Adrenal gland (tissue), 12 donors: ENCODE data around the gene ANKLE2. TPM values are rescaled to one million over a fixed set of nuclear protein-coding genes. Genes with fewer than 3 reads are reported as not detected.

Source experiments
- DNase-seq, 7 donors: peaks; one replicate each; pipeline ENCODE4 v3.0.0-alpha.2; 2019 to 2020
- H3K27ac ChIP-seq, 5 donors: fragments of 200-600 bp; sonication (generic) in 4 of 5; 1 replicate in 3 of 5; 2 replicates in 2 of 5; pipeline versions ENCODE4 v1.5.1 to v1.8.0; 2016 to 2020; ENCODE audit warnings: mild to moderate bottlenecking in 1 of 5
- H3K27me3 ChIP-seq: fragments of 200-600 bp; 2 replicates; pipeline ENCODE4 v1.8.0; 2021
- H3K36me3 ChIP-seq, 2 donors: fragments of 200-600 bp; replicated peaks in 1 of 2; 1 replicate in 1 of 2; 2 replicates in 1 of 2; pipeline versions ENCODE4 v1.5.1 to v1.8.0; 2018 to 2022
- H3K4me1 ChIP-seq, 2 donors: fragments of 200-600 bp; replicated peaks in 1 of 2; 1 replicate in 1 of 2; 2 replicates in 1 of 2; pipeline versions ENCODE4 v1.5.1 to v1.8.0; 2018 to 2021
- H3K4me3 ChIP-seq, 4 donors: fragments of 200-600 bp; sonication (generic) in 3 of 4; one replicate each; pipeline ENCODE4 v1.5.1; 2016 to 2018
- H3K9me3 ChIP-seq, 3 donors: fragments of 200-600 bp; sonication (generic) in 1 of 3; replicated peaks in 1 of 3; 1 replicate in 2 of 3; 2 replicates in 1 of 3; pipeline versions ENCODE4 v1.5.1 to v1.8.0; 2016 to 2021
- CTCF ChIP-seq, 6 experiments: fragments of 450-650 bp in 4 of 6; fragments of 200-600 bp in 2 of 6; sonication (generic) in 1 of 6; IDR thresholded peaks; 1 replicate in 5 of 6; 2 replicates in 1 of 6; pipeline versions ENCODE4 v1.5.1 to v1.8.0; 2016 to 2021; ENCODE audit warnings: antibody characterized with exemption in 6 of 6, mild to moderate bottlenecking in 2 of 6, moderate library complexity in 1 of 6
- POLR2A ChIP-seq, 2 donors: fragments of 450-650 bp; IDR thresholded peaks; one replicate each; pipeline ENCODE4 v1.6.1; 2017; ENCODE audit warnings: antibody characterized with exemption in 2 of 2, mild to moderate bottlenecking in 2 of 2, moderate library complexity in 1 of 2
- WGBS, 4 donors: extraction: QIAGEN DNeasy Blood & Tissue Kit in 2 of 4; methylation state at CpG; one replicate each; pipeline versions ENCODE4 v1.1.5 to v1.1.7; 2013 to 2017; 5-methylcytosine and 5-hydroxymethylcytosine counted together
- intact Hi-C, 2 donors: fragments of 100-400 bp; cut with DNase I; formaldehyde crosslinking; loops; one replicate each; pipeline versions ENCODE4 v1.14.1 to v1.15.0; 2022 to 2023
- polyA plus RNA-seq, 3 donors: library from polyadenylated mRNA; stranded (reverse); fragments of 200-250 nt in 2 of 3; fragments of 350-450 nt in 1 of 3; fragmentation: Illumina TruSeq in 1 of 3; extraction: RNeasy Lipid Tissue Mini Kit (QIAGEN cat#74804) in 1 of 3; gene quantifications; one replicate each; pipeline ENCODE4 v1.2.3, GENCODE V29; 2013 to 2014
- total RNA-seq, 9 donors: library from RNA; depleted of rRNA in 4 of 9; stranded (reverse); fragments of >200 nt in 4 of 9; fragments of 120-200 nt in 1 of 9; fragmentation: NEBNext Ultra II Directional in 1 of 9; extraction: Animal tissue kit (Norgen Biotek cat#: 25700) in 1 of 9; gene quantifications; one replicate each; pipeline versions ENCODE4 v1.1.0 to v1.2.4, GENCODE V29; 2013 to 2023
- donor health status: healthy with polysubstance abuse.
- donor health status: Bipolar disorder and iron deficiency.
- donor health status: DM: yes; HTN: yes; CAD: no.
- donor health status: DM: no; HTN: no; CAD: no.
- donor health status: DM: no; HTN: no; CAD: no.
- donor health status: DM: yes; HTN: yes; CAD: no.

ANKLE2 gene
- total and polyA plus RNA-seq, 12 donors: 43.6 to 76.1 (median 59.9) TPM

GRCh38 chr12:132789099-132789471 is 27.5 kb upstream of the ANKLE2 start:
- TF ChIP-seq CTCF (IDR thresholded peaks at IDR 0.05) (no peak), POLR2A (IDR thresholded peaks at IDR 0.05) (no peak)
- 90 to 100% (median 96%) methylated on average over 6 to 21 of the region's 21 CpGs for WGBS, 4 donors
- DNase-seq: no peak
- Histone ChIP-seq H3K27me3 (no peaks in the 10 kb centered on the region), H3K27ac (no peak overlapping the region), H3K4me1 (no peaks in the 10 kb centered on the region), H3K4me3 (no peak overlapping the region), H3K36me3 (peaks cover 0 to 58% of the 10 kb centered on the region in 2 donors), H3K9me3 (no peaks in the 10 kb centered on the region)
- intact Hi-C loops: no loop called here

GRCh38 chr12:132788375-132789098 is 26.9 kb upstream of the ANKLE2 start:
- TF ChIP-seq POLR2A (IDR thresholded peaks at IDR 0.05): no peak
- TF ChIP-seq CTCF (IDR thresholded peaks at IDR 0.05): no peak
- WGBS, 4 donors: 92 to 98% (median 94%) methylated on average over 14 to 29 of the region's 29 CpGs
- no peak overlapping the region for H3K27ac ChIP-seq
- intact Hi-C loops: no loop called here
- no peaks in the 10 kb centered on the region for H3K4me1 ChIP-seq
- peaks cover 0 to 58% of the 10 kb centered on the region in 2 donors for H3K36me3 ChIP-seq
- DNase-seq: no peak
- H3K4me3 ChIP-seq: no peak overlapping the region
- no peaks in the 10 kb centered on the region for H3K27me3 ChIP-seq
- H3K9me3 ChIP-seq: no peaks in the 10 kb centered on the region

GRCh38 chr12:132787877-132788276 is 26.2 kb upstream of the ANKLE2 start:
- Histone ChIP-seq H3K27ac (no peak overlapping the region), H3K36me3 (peaks cover 0 to 64% of the 10 kb centered on the region in 2 donors), H3K27me3 (no peaks in the 10 kb centered on the region), H3K4me3 (no peak overlapping the region), H3K9me3 (no peaks in the 10 kb centered on the region), H3K4me1 (no peaks in the 10 kb centered on the region)
- DNase-seq: no peak
- intact Hi-C loops: no loop called here
- WGBS, 4 donors: 92 to 96% (median 93%) methylated on average over 10 to 15 of the region's 15 CpGs
- no peak for TF ChIP-seq CTCF (IDR thresholded peaks at IDR 0.05)
- TF ChIP-seq POLR2A (IDR thresholded peaks at IDR 0.05): no peak

- Histone ChIP-seq H3K27me3 (no peaks in the 10 kb centered on the region), H3K4me3 (no peak overlapping the region), H3K9me3 (no peaks in the 10 kb centered on the region), H3K36me3 (peaks cover 0 to 80% of the 10 kb centered on the region in 2 donors), H3K27ac (no peak overlapping the region), H3K4me1 (no peaks in the 10 kb centered on the region)
- no peak for DNase-seq
- TF ChIP-seq CTCF (IDR thresholded peaks at IDR 0.05) (no peak), POLR2A (IDR thresholded peaks at IDR 0.05) (no peak)
- 87 to 98% (median 95%) methylated on average over 9 to 21 of the region's 21 CpGs for WGBS, 4 donors
- intact Hi-C loops: no loop called here
These were observed 24.6 kb upstream of the ANKLE2 start for GRCh38 chr12:132786192-132786591.
